Gastrocnemius medialis (tissue), 4 donors: ENCODE measurements around the gene ENOX1. TPM values are rescaled to one million over a fixed set of nuclear protein-coding genes. Genes with fewer than 3 reads are reported as not detected.

Experiments used
- ATAC-seq, 2 donors: fragments of 150-250 bp; one replicate each; pipeline ENCODE4 v1.9.1; 2016
- DNase-seq, 2 donors: peaks; one replicate each; pipeline ENCODE4 v3.0.0-alpha.2; 2019
- H3K27ac ChIP-seq, 4 donors: fragments of 200-600 bp; sonication (generic); 1 replicate in 1 of 4; 2 replicates in 3 of 4; pipeline ENCODE4 v1.5.1; 2016 to 2018; ENCODE audit warnings: mild to moderate bottlenecking in 2 of 4, moderate library complexity in 1 of 4
- H3K27me3 ChIP-seq, 3 donors: fragments of 200-600 bp; sonication (generic) in 2 of 3; 1 replicate in 1 of 3; 2 replicates in 2 of 3; pipeline versions ENCODE4 v1.5.1 to v1.6.0; 2016 to 2019; ENCODE audit warnings: mild to moderate bottlenecking in 1 of 3, moderate library complexity in 1 of 3
- H3K36me3 ChIP-seq, 2 donors: fragments of 200-600 bp; sonication (generic) in 1 of 2; one replicate each; pipeline ENCODE4 v1.5.1; 2017 to 2018
- H3K4me1 ChIP-seq, 2 donors: fragments of 200-600 bp; sonication (generic) in 1 of 2; one replicate each; pipeline ENCODE4 v1.5.1; 2016 to 2017; ENCODE audit warnings: mild to moderate bottlenecking in 2 of 2
- H3K4me3 ChIP-seq, 4 donors: fragments of 200-600 bp; sonication (generic) in 3 of 4; 1 replicate in 1 of 4; 2 replicates in 3 of 4; pipeline ENCODE4 v1.5.1; 2016 to 2019; ENCODE audit warnings: mild to moderate bottlenecking in 2 of 4
- H3K9me3 ChIP-seq, 3 donors: fragments of 200-600 bp; sonication (generic) in 2 of 3; 1 replicate in 1 of 3; 2 replicates in 2 of 3; pipeline ENCODE4 v1.5.1; 2016 to 2019
- POLR2A ChIP-seq, 2 donors: fragments of 450-650 bp; IDR thresholded peaks; one replicate each; pipeline ENCODE4 v1.6.1; 2017; ENCODE audit warnings: antibody characterized with exemption in 2 of 2, mild to moderate bottlenecking in 2 of 2, moderate library complexity in 2 of 2
- in situ Hi-C, 4 donors: fragments of 200-750 bp; cut with MboI; loops; one replicate each; pipeline versions ENCODE4 v1.15.0 to v1.8.0; 2017; ENCODE audit warnings: low sequenced_read_pairs in 4 of 4
- intact Hi-C: fragments of 100-400 bp; cut with DNase I; formaldehyde crosslinking; loops from one replicate; pipeline ENCODE4 v1.15.1; 2023; ENCODE audit warnings: low total_unique reads
- total RNA-seq, 4 donors: library from RNA; depleted of rRNA; stranded (reverse); fragments of >200 nt; gene quantifications; one replicate each; pipeline versions ENCODE4 v1.1.0 to v1.2.3, GENCODE V29; 2016
- TF ChIP-seq, protein P1 (sequence below), 5 experiments: fragments of 450-650 bp in 3 of 5; fragments of 200-600 bp in 2 of 5; sonication (generic) in 2 of 5; IDR thresholded peaks in 4 of 5; conservative IDR thresholded peaks in 1 of 5; 1 replicate in 4 of 5; 2 replicates in 1 of 5; pipeline ENCODE4 v1.5.1; 2016 to 2019; ENCODE audit warnings: antibody characterized with exemption in 5 of 5, mild to moderate bottlenecking in 3 of 5, moderate library complexity in 3 of 5

The ENOX1 gene
- total RNA-seq, 4 donors from 2014 or later = 0.46 to 3.5 (median 1.8) TPM

DNA sequence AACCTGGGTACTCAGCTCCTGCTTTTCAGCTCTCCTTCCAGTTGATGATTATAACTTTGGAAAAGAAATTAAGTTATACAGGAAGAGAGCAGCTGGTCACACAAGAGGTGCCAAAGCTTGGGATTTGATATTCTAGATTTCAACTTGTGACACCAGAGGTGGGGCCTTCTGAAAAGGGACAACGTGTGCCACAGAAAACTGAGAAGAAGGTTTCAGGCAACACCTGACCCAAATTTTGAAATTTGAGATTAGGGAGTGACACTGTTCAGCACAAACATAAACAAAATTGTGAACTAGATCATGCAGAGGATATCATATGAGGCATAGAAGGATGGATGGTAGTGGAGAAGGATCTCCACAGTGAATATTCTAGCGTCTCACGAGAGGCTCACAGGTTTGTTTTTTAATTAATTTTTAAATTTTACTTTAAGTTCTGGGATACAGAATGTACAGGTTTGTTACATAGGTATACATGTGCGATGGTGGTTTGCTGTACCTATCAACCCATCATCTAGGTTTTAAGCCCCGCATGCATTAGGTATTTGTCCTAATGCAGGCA is 379.7 kb downstream of the ENOX1 start:
- no peaks in the 10 kb centered on the region for H3K36me3 ChIP-seq
- ATAC-seq (peak; percentile 91 to 92), DNase-seq (peak; percentile 79 to 84)
- peaks cover 26 to 32% of the 10 kb centered on the region in 2 donors for H3K4me1 ChIP-seq
- no peaks in the 10 kb centered on the region for H3K27me3 ChIP-seq
- TF ChIP-seq, protein P1, sequence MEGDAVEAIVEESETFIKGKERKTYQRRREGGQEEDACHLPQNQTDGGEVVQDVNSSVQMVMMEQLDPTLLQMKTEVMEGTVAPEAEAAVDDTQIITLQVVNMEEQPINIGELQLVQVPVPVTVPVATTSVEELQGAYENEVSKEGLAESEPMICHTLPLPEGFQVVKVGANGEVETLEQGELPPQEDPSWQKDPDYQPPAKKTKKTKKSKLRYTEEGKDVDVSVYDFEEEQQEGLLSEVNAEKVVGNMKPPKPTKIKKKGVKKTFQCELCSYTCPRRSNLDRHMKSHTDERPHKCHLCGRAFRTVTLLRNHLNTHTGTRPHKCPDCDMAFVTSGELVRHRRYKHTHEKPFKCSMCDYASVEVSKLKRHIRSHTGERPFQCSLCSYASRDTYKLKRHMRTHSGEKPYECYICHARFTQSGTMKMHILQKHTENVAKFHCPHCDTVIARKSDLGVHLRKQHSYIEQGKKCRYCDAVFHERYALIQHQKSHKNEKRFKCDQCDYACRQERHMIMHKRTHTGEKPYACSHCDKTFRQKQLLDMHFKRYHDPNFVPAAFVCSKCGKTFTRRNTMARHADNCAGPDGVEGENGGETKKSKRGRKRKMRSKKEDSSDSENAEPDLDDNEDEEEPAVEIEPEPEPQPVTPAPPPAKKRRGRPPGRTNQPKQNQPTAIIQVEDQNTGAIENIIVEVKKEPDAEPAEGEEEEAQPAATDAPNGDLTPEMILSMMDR (IDR thresholded peaks at IDR 0.05 in 4 of 5, conservative IDR thresholded peaks at IDR 0.05 in 1 of 5) = no peak
- TF ChIP-seq POLR2A (IDR thresholded peaks at IDR 0.05) = peak; percentile 51 to 90
- intact Hi-C loops (loop anchor here (1.0 to 2.0 kb wide), 2 partner anchors 58 to 67 kb away; no protein-coding TSS in a partner anchor), in situ Hi-C loops (no loop called here)
- H3K27ac ChIP-seq = peak overlapping the region; percentile 87 to 92 (median 88)
- H3K4me3 ChIP-seq = peak overlapping the region in 1 of 4 donors; percentile 19
- no peaks in the 10 kb centered on the region for H3K9me3 ChIP-seq

DNA sequence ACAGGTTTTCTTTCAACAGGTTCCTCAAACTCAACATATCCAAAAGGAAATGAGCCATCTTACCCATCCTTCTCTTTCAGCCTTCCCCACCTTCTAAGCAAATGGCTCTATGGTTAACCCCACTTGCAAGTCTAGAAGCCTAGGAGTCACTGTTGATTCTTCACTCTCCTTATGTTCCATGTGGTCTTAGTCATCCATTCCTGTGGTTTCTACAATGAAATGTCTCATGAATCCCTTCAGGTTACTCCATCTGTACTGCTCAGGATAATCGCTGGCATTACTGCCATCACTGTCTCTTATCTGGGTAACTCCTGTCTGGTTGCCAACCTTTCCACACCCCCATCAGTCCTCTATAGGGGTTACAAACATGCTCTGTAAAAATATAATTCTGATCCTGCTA is 381.3 kb downstream of the ENOX1 start:
- in situ Hi-C loops = no loop called here

DNA sequence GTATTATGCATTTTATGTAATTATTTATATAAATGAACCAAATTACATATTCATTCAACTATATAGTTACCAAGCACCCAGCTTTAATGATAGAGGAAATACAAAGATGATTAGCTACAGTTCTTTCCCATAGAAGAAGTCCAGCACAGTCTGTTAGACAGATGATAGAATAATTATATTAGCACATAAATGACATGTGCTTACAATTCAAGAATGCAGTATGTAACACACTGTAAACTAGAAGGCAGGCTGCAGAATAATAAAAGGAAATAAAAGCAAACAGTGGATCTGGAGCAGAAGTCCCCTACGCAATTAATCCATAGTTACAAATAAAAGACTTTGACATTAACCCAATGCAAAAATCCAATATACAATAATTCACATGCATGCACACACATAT is 384.4 kb downstream of the ENOX1 start:
- Histone ChIP-seq H3K4me3 (no peak overlapping the region), H3K27ac (no peak overlapping the region), H3K27me3 (no peaks in the 10 kb centered on the region), H3K9me3 (no peaks in the 10 kb centered on the region), H3K4me1 (peaks cover 8 to 9% of the 10 kb centered on the region in 2 donors), H3K36me3 (no peaks in the 10 kb centered on the region)
- TF ChIP-seq, protein P1 (IDR thresholded peaks at IDR 0.05 in 4 of 5, conservative IDR thresholded peaks at IDR 0.05 in 1 of 5) = no peak
- no peak for TF ChIP-seq POLR2A (IDR thresholded peaks at IDR 0.05)
- no peak for ATAC-seq
- no peak for DNase-seq
- intact Hi-C loops = no loop called here
- in situ Hi-C loops = no loop called here

More for the DNA sequence above, 381.3 kb downstream of the ENOX1 start:
- DNase-seq (no peak), ATAC-seq (peak in 1 of 2 donors; percentile 27)
- TF ChIP-seq, protein P1 (IDR thresholded peaks at IDR 0.05 in 4 of 5, conservative IDR thresholded peaks at IDR 0.05 in 1 of 5) = no peak
- no peak for TF ChIP-seq POLR2A (IDR thresholded peaks at IDR 0.05)
- H3K4me3 ChIP-seq = no peak overlapping the region
- no peaks in the 10 kb centered on the region for H3K27me3 ChIP-seq
- H3K9me3 ChIP-seq = no peaks in the 10 kb centered on the region
- no peaks in the 10 kb centered on the region for H3K36me3 ChIP-seq
- peaks cover 23% of the 10 kb centered on the region in 2 donors for H3K4me1 ChIP-seq
- intact Hi-C loops = loop anchor here (2.0 kb wide), 1 partner anchor 15 kb away; no protein-coding TSS in a partner anchor
- H3K27ac ChIP-seq = peak overlapping the region; percentile 87 to 92 (median 88)

DNA sequence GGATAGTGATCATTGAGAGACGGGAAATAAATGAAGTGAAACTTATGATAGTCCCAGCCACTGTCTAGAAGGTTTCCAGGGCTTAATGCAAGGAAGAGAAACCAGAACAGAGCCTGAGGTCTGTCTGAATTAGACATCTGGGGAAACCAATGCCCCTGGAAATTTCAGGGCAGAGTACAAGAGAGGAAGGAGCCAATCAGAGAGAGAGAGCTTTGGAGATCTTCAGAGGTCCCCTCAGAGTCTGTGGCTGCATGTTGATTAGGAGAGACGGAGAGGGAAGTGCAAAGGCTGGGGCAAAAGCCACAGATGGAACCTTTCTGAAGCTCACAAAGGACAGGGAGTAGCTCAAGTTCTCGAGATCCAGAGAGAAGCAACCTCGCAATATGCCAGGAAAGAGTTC is 385.4 kb downstream of the ENOX1 start:
- no peaks in the 10 kb centered on the region for H3K27me3 ChIP-seq
- intact Hi-C loops = no loop called here
- in situ Hi-C loops = no loop called here
- H3K9me3 ChIP-seq = no peaks in the 10 kb centered on the region
- H3K36me3 ChIP-seq = no peaks in the 10 kb centered on the region
- TF ChIP-seq, protein P1 (IDR thresholded peaks at IDR 0.05 in 4 of 5, conservative IDR thresholded peaks at IDR 0.05 in 1 of 5) = no peak
- no peak for TF ChIP-seq POLR2A (IDR thresholded peaks at IDR 0.05)
- no peak overlapping the region for H3K27ac ChIP-seq
- ATAC-seq = no peak
- H3K4me3 ChIP-seq = no peak overlapping the region
- peaks cover 3 to 6% of the 10 kb centered on the region in 2 donors for H3K4me1 ChIP-seq
- no peak for DNase-seq
